ENCODE data around the gene CADM1.

DNA sequence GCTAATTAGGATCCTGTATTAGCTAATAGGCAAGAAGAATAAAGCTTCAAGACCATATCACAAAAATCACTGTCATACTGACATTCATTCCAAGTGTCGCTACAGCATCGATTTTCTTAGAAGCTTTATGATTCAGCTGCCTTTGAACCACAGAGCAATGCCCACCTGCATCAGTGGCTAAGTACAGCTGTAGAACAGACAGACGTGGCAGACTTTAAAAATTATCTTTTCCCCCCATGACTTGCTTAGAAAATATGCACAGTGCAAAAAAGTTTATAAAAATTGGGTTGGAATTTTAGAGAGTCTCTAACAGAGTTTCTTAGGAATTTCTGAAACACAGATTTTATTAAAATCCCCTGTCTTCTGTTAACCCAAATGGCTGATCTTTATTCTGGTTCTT is 120.8 kb downstream of the CADM1 start:
- TF ChIP-seq, protein P1, sequence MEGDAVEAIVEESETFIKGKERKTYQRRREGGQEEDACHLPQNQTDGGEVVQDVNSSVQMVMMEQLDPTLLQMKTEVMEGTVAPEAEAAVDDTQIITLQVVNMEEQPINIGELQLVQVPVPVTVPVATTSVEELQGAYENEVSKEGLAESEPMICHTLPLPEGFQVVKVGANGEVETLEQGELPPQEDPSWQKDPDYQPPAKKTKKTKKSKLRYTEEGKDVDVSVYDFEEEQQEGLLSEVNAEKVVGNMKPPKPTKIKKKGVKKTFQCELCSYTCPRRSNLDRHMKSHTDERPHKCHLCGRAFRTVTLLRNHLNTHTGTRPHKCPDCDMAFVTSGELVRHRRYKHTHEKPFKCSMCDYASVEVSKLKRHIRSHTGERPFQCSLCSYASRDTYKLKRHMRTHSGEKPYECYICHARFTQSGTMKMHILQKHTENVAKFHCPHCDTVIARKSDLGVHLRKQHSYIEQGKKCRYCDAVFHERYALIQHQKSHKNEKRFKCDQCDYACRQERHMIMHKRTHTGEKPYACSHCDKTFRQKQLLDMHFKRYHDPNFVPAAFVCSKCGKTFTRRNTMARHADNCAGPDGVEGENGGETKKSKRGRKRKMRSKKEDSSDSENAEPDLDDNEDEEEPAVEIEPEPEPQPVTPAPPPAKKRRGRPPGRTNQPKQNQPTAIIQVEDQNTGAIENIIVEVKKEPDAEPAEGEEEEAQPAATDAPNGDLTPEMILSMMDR (IDR thresholded peaks at IDR 0.05) = no peak
- TF ChIP-seq POLR2A (IDR thresholded peaks at IDR 0.05) = no peak
